ENCODE measurements around the gene RHOG.

The RHOG gene

GRCh38 chr11:3823303-3823702 is 17.5 kb downstream of the RHOG start:
- TF ChIP-seq CEBPB (IDR thresholded peaks at IDR 0.05) (no peak), YY1 (IDR thresholded peaks at IDR 0.05; ENCODE audit: low read depth) (no peak), FOXM1 (IDR thresholded peaks at IDR 0.05; ENCODE audit: borderline replicate concordance, low read depth) (no peak), ZBTB7A (IDR thresholded peaks at IDR 0.05; ENCODE audit: low read depth) (no peak), EP300 (IDR thresholded peaks at IDR 0.05; ENCODE audit: borderline replicate concordance) (no peak), EGR1 (IDR thresholded peaks at IDR 0.05) (no peak), NFIC (IDR thresholded peaks at IDR 0.05) (no peak), MAX (IDR thresholded peaks at IDR 0.05) (no peak), USF1 (IDR thresholded peaks at IDR 0.05) (no peak)

- TF ChIP-seq FOXM1 (IDR thresholded peaks at IDR 0.05; ENCODE audit: borderline replicate concordance, low read depth) (no peak), TCF12 (IDR thresholded peaks at IDR 0.05; ENCODE audit: low read depth) (no peak), TEAD4 (IDR thresholded peaks at IDR 0.05) (no peak), NFIC (IDR thresholded peaks at IDR 0.05) (no peak), RAD21 (IDR thresholded peaks at IDR 0.05; ENCODE audit: low read depth) (no peak), YY1 (IDR thresholded peaks at IDR 0.05; ENCODE audit: low read depth) (no peak), USF1 (IDR thresholded peaks at IDR 0.05) (no peak), MAX (IDR thresholded peaks at IDR 0.05) (no peak), TAF1 (IDR thresholded peaks at IDR 0.05; ENCODE audit: low read depth) (no peak), EP300 (IDR thresholded peaks at IDR 0.05; ENCODE audit: borderline replicate concordance) (no peak), REST (IDR thresholded peaks at IDR 0.05; ENCODE audit: low read depth) (no peak), CEBPB (IDR thresholded peaks at IDR 0.05) (no peak), CREB1 (IDR thresholded peaks at IDR 0.05; ENCODE audit: low read depth) (no peak), EGR1 (IDR thresholded peaks at IDR 0.05) (no peak), ZBTB7A (IDR thresholded peaks at IDR 0.05; ENCODE audit: low read depth) (no peak)
Measured at GRCh38 chr11:3822312-3822711, 18.4 kb downstream of the RHOG start.

- no peak for TF ChIP-seq MAX (IDR thresholded peaks at IDR 0.05)
- TF ChIP-seq RAD21 (IDR thresholded peaks at IDR 0.05; ENCODE audit: low read depth) = no peak
Measured at GRCh38 chr11:3820971-3821370, 19.8 kb downstream of the RHOG start.

GRCh38 chr11:3817181-3817800 is 23.5 kb downstream of the RHOG start:
- TF ChIP-seq NFIC (IDR thresholded peaks at IDR 0.05) (no peak), CREB1 (IDR thresholded peaks at IDR 0.05; ENCODE audit: low read depth) (no peak), TCF12 (IDR thresholded peaks at IDR 0.05; ENCODE audit: low read depth) (no peak), YY1 (IDR thresholded peaks at IDR 0.05; ENCODE audit: low read depth) (no peak), REST (IDR thresholded peaks at IDR 0.05; ENCODE audit: low read depth) (no peak), EP300 (IDR thresholded peaks at IDR 0.05; ENCODE audit: borderline replicate concordance) (no peak), RAD21 (IDR thresholded peaks at IDR 0.05; ENCODE audit: low read depth) (no peak), USF1 (IDR thresholded peaks at IDR 0.05) (no peak), FOXM1 (IDR thresholded peaks at IDR 0.05; ENCODE audit: borderline replicate concordance, low read depth) (no peak), TAF1 (IDR thresholded peaks at IDR 0.05; ENCODE audit: low read depth) (no peak), ZBTB7A (IDR thresholded peaks at IDR 0.05; ENCODE audit: low read depth) (no peak), TEAD4 (IDR thresholded peaks at IDR 0.05) (no peak), CEBPB (IDR thresholded peaks at IDR 0.05) (no peak), EGR1 (IDR thresholded peaks at IDR 0.05) (no peak)

GRCh38 chr11:3816673-3817072 is 24.1 kb downstream of the RHOG start:
- TF ChIP-seq MAX (IDR thresholded peaks at IDR 0.05) = peak; percentile 41; the same call in 1 of the 2 replicates
- no peak for TF ChIP-seq EGR1 (IDR thresholded peaks at IDR 0.05)
- TF ChIP-seq ZBTB7A (IDR thresholded peaks at IDR 0.05; ENCODE audit: low read depth) = 0 out of 2 replicates have a peak, but pooled peaks have one; percentile 9
- TF ChIP-seq NFIC (IDR thresholded peaks at IDR 0.05) = peak; percentile 73
- TF ChIP-seq TCF12 (IDR thresholded peaks at IDR 0.05; ENCODE audit: low read depth) = peak; percentile 65
- TF ChIP-seq REST (IDR thresholded peaks at IDR 0.05; ENCODE audit: low read depth) = no peak
- peak; percentile 47; the same call in 1 of the 2 replicates for TF ChIP-seq CEBPB (IDR thresholded peaks at IDR 0.05)
- TF ChIP-seq EP300 (IDR thresholded peaks at IDR 0.05; ENCODE audit: borderline replicate concordance) = peak; percentile 61; the same call in 1 of the 2 replicates
- TF ChIP-seq USF1 (IDR thresholded peaks at IDR 0.05) = 0 out of 2 replicates have a peak, but pooled peaks have one; percentile 20
- TF ChIP-seq FOXM1 (IDR thresholded peaks at IDR 0.05; ENCODE audit: borderline replicate concordance, low read depth) = no peak
- peak; percentile 94 for TF ChIP-seq TEAD4 (IDR thresholded peaks at IDR 0.05)
- no peak for TF ChIP-seq RAD21 (IDR thresholded peaks at IDR 0.05; ENCODE audit: low read depth)
- TF ChIP-seq YY1 (IDR thresholded peaks at IDR 0.05; ENCODE audit: low read depth) = 0 out of 2 replicates have a peak, but pooled peaks have one; percentile 66
